H1 (cell line): ENCODE results near the gene CYSLTR1. TPM values are rescaled to one million over a fixed set of nuclear protein-coding genes. Genes with fewer than 3 reads are reported as not detected.

Experiments
- CTCF ChIA-PET: fragments of 300-600 bp; sonication (Branson Sonifier 250); formaldehyde crosslinking; loops from one replicate; lab custom pipeline; 2021; ENCODE audit not compliant: partially characterized antibody; lab: Charles Lee
- POLR2A ChIA-PET: fragments of 300-600 bp; sonication (Branson Sonifier 250); formaldehyde crosslinking; loops from one replicate; lab custom pipeline; 2021; ENCODE audit warnings: inconsistent platforms; ENCODE audit not compliant: partially characterized antibody; lab: Charles Lee
- DNase-seq, 2 experiments: peaks; one replicate each; pipeline versions ENCODE4 v3.0.0 to v3.0.0-alpha.2; 2010 to 2022; ENCODE audit warnings: low spot score in 2 of 2, low read depth in 1 of 2, mixed read lengths in 1 of 2
- FAIRE-seq: peaks from 2 replicates; lab custom pipeline; 2011; peaks lifted over from hg19 to GRCh38; lab: Jason Lieb, UNC
- H2AFZ ChIP-seq: 2 replicates; pipeline ENCODE4 v1.8.1; 2012; ENCODE audit warnings: low read length, inconsistent platforms
- H2AK5ac ChIP-seq: 2 replicates; pipeline ENCODE4 v1.6.1; 2013; ENCODE audit warnings: low read depth, low read length
- H2BK120ac ChIP-seq: replicated peaks from 2 replicates; pipeline ENCODE3; 2013; ENCODE audit warnings: low read depth, low read length, inconsistent platforms
- H2BK12ac ChIP-seq: 2 replicates; pipeline ENCODE4 v1.6.1; 2013; ENCODE audit warnings: low read depth, low read length
- H2BK15ac ChIP-seq: 2 replicates; pipeline ENCODE4 v1.6.1; 2013; ENCODE audit warnings: low read length
- H2BK20ac ChIP-seq: 2 replicates; pipeline ENCODE4 v1.6.1; 2013; ENCODE audit warnings: low read length
- H2BK5ac ChIP-seq: 2 replicates; pipeline ENCODE4 v1.6.1; 2013; ENCODE audit warnings: low read depth, low read length
- H3K14ac ChIP-seq: 2 replicates; pipeline ENCODE4 v1.6.1; 2013; ENCODE audit warnings: inconsistent platforms; ENCODE audit not compliant: insufficient read length
- H3K18ac ChIP-seq: 2 replicates; pipeline ENCODE4 v1.6.1; 2013; ENCODE audit warnings: low read length; ENCODE audit errors: extremely low read depth
- H3K23ac ChIP-seq: 2 replicates; pipeline ENCODE4 v1.6.1; 2013; ENCODE audit warnings: inconsistent platforms; ENCODE audit not compliant: insufficient read length
- H3K23me2 ChIP-seq: 2 replicates; pipeline ENCODE4 v1.6.1; 2013; ENCODE audit warnings: low read depth, low read length
- H3K27ac ChIP-seq: 2 replicates; pipeline ENCODE4 v1.6.1; 2011; ENCODE audit warnings: low read depth, low read length, inconsistent platforms
- H3K27me3 ChIP-seq, 4 experiments: replicated peaks in 1 of 4; 1 replicate in 1 of 4; 2 replicates in 3 of 4; pipeline versions ENCODE4 v1.6.1 to v1.8.1; 2011 to 2013; ENCODE audit warnings: low read length in 3 of 4, mild to moderate bottlenecking in 3 of 4, inconsistent platforms in 2 of 4, mixed read lengths in 2 of 4, moderate library complexity in 1 of 4; ENCODE audit not compliant: control insufficient read depth in 3 of 4, insufficient read depth in 3 of 4; ENCODE audit errors: extremely low read depth in 1 of 4
- H3K36me3 ChIP-seq, 4 experiments: 2 replicates each; pipeline versions ENCODE4 v1.6.1 to v1.8.1; 2011 to 2013; ENCODE audit warnings: mild to moderate bottlenecking in 4 of 4, low read length in 3 of 4, moderate library complexity in 2 of 4, control low read depth in 1 of 4, inconsistent platforms in 1 of 4; ENCODE audit not compliant: insufficient read depth in 4 of 4, control insufficient read depth in 2 of 4
- H3K4ac ChIP-seq: replicated peaks from 2 replicates; pipeline ENCODE3; 2013; ENCODE audit warnings: low read length, low read depth, mixed read lengths, inconsistent platforms; ENCODE audit not compliant: insufficient read length
- H3K4me1 ChIP-seq, 4 experiments: replicated peaks in 1 of 4; 1 replicate in 1 of 4; 2 replicates in 3 of 4; pipeline versions ENCODE4 v1.6.1 to v1.8.1; 2011 to 2013; ENCODE audit warnings: low read length in 3 of 4, inconsistent platforms in 2 of 4, mixed read lengths in 1 of 4; ENCODE audit not compliant: insufficient read depth in 4 of 4, control insufficient read depth in 3 of 4
- H3K4me2 ChIP-seq, 2 experiments: 2 replicates each; pipeline versions ENCODE4 v1.6.1 to v1.8.1; 2011 to 2013; ENCODE audit warnings: low read depth in 2 of 2, low read length in 2 of 2, control low read depth in 1 of 2, inconsistent platforms in 1 of 2, mild to moderate bottlenecking in 1 of 2; ENCODE audit not compliant: insufficient read depth in 1 of 2
- H3K4me3 ChIP-seq, 4 experiments: fragments of 200-600, 300-600 bp in 1 of 4; sonication (generic), shearing (Covaris generic), sonication (Bioruptor Twin) in 1 of 4; 2 replicates each; pipeline versions ENCODE4 v1.5.1 to v1.8.1; 2011 to 2016; ENCODE audit warnings: low read length in 4 of 4, low read depth in 3 of 4, control low read depth in 2 of 4, inconsistent platforms in 2 of 4, mild to moderate bottlenecking in 2 of 4, mixed read lengths in 1 of 4, moderate library complexity in 1 of 4; ENCODE audit not compliant: insufficient read depth in 2 of 4; ENCODE audit errors: extremely low read depth in 1 of 4
- H3K56ac ChIP-seq: replicated peaks from 2 replicates; pipeline ENCODE3; 2013; ENCODE audit warnings: low read depth, mild to moderate bottlenecking, mixed read lengths, low read length, inconsistent platforms; ENCODE audit not compliant: insufficient read length
- H3K79me1 ChIP-seq: 2 replicates; pipeline ENCODE4 v1.6.1; 2013; ENCODE audit warnings: low read depth, low read length, control low read depth
- H3K79me2 ChIP-seq, 2 experiments: 2 replicates each; pipeline versions ENCODE4 v1.6.1 to v1.8.1; 2012 to 2013; ENCODE audit warnings: low read length in 2 of 2, mild to moderate bottlenecking in 2 of 2, inconsistent platforms in 1 of 2; ENCODE audit not compliant: insufficient read depth in 2 of 2, control insufficient read depth in 1 of 2
- H3K9ac ChIP-seq, 4 experiments: replicated peaks in 1 of 4; 1 replicate in 1 of 4; 2 replicates in 3 of 4; pipeline versions ENCODE4 v1.6.1 to v1.8.1; 2011 to 2013; ENCODE audit warnings: low read depth in 3 of 4, low read length in 3 of 4, control low read depth in 2 of 4, mild to moderate bottlenecking in 2 of 4, moderate library complexity in 2 of 4, inconsistent platforms in 1 of 4; ENCODE audit errors: extremely low read depth in 1 of 4
- H3K9me3 ChIP-seq, 2 experiments: 2 replicates each; pipeline versions ENCODE4 v1.6.1 to v1.8.1; 2012 to 2013; ENCODE audit warnings: mild to moderate bottlenecking in 2 of 2, moderate library complexity in 2 of 2, control low read depth in 1 of 2, inconsistent platforms in 1 of 2, low read depth in 1 of 2, low read length in 1 of 2, mixed read lengths in 1 of 2; ENCODE audit not compliant: insufficient read depth in 2 of 2
- H4K20me1 ChIP-seq, 2 experiments: replicated peaks in 1 of 2; 2 replicates each; pipeline versions ENCODE3 to v1.8.1; 2011 to 2013; ENCODE audit warnings: inconsistent platforms in 2 of 2, low read length in 2 of 2, mild to moderate bottlenecking in 1 of 2; ENCODE audit not compliant: insufficient read depth in 2 of 2, control insufficient read depth in 1 of 2
- H4K5ac ChIP-seq: 2 replicates; pipeline ENCODE4 v1.6.1; 2013; ENCODE audit warnings: low read length, low read depth, mixed read lengths, inconsistent platforms; ENCODE audit not compliant: insufficient read length
- H4K8ac ChIP-seq: 2 replicates; pipeline ENCODE4 v1.8.0; 2013; ENCODE audit warnings: mild to moderate bottlenecking, moderate library complexity, low read length, inconsistent platforms; ENCODE audit not compliant: insufficient read depth; ENCODE audit errors: extremely low read depth
- H4K91ac ChIP-seq: replicated peaks from 2 replicates; pipeline ENCODE3; 2013; ENCODE audit warnings: low read length, mixed read lengths, inconsistent platforms; ENCODE audit not compliant: insufficient read length
- BRCA1 ChIP-seq: IDR thresholded peaks from 2 replicates; pipeline ENCODE4 v1.6.1; 2012; ENCODE audit warnings: low read depth, low read length, improper control_type of control experiment
- CTCF ChIP-seq, 3 experiments: IDR thresholded peaks; 1 replicate in 2 of 3; 2 replicates in 1 of 3; pipeline versions ENCODE4 v1.5.1 to v1.6.1; 2011; ENCODE audit warnings: low read length in 3 of 3, mild to moderate bottlenecking in 3 of 3, inconsistent platforms in 2 of 3, low read depth in 1 of 3, moderate library complexity in 1 of 3; ENCODE audit not compliant: insufficient read depth in 1 of 3; ENCODE audit errors: control extremely low read depth in 1 of 3
- RBBP5 ChIP-seq: IDR thresholded peaks from 2 replicates; pipeline ENCODE4 v1.7.1; 2012; ENCODE audit warnings: low read depth, mild to moderate bottlenecking, inconsistent platforms, low read length, moderate library complexity, borderline replicate concordance
- WGBS, 2 experiments: shearing (Covaris generic) in 1 of 2; methylation state at CpG; one replicate each; pipeline versions ENCODE4 v1.1.6 to v1.1.7; 2013 to 2015; ENCODE audit warnings: low lambda C conversion rate in 2 of 2, mixed read lengths in 2 of 2, inconsistent platforms in 1 of 2, low coverage in 1 of 2, missing lambda C conversion rate in 1 of 2; ENCODE audit not compliant: insufficient replicate concordance in 2 of 2, insufficient coverage in 1 of 2, insufficient read length in 1 of 2; ENCODE audit errors: extremely low coverage in 1 of 2, missing lambda C conversion rate in 1 of 2; 5-methylcytosine and 5-hydroxymethylcytosine counted together
- polyA plus RNA-seq, 7 experiments: library from polyadenylated mRNA; depleted of rRNA in 3 of 7; stranded (reverse) in 5 of 7; unstranded in 2 of 7; fragments of >200 nt in 5 of 7; fragments of 200-250 nt in 2 of 7; gene quantifications; 1 replicate in 5 of 7; 2 replicates in 1 of 7; 4 replicates in 1 of 7; pipeline versions ENCODE4 v1.2.1 to v1.2.3, GENCODE V29; 2011 to 2013; ENCODE audit warnings: missing spikeins in 2 of 7, mixed read lengths in 2 of 7
- total RNA-seq: library from RNA; stranded (reverse); fragmentation: NEBNext Ultra II Directional; extraction: Animal tissue kit (Norgen Biotek cat#: 25700); gene quantifications from 2 replicates; pipeline ENCODE4 v1.2.1, GENCODE V29; 2021

The CYSLTR1 gene
- total and polyA plus RNA-seq, 2 of the 8 experiments (the other 6 are each of a cell fraction or from before 2014, with no cell fraction given), result 0.09 TPM

GRCh38 chrX:78357342-78358055 is 30.1 kb upstream of the CYSLTR1 start:
- Histone ChIP-seq H3K23ac (no peak overlapping the region), H3K9ac (no peak overlapping the region), H2AK5ac (no peak overlapping the region), H4K91ac (no peak overlapping the region), H4K5ac (no peak overlapping the region), H4K8ac (no peak overlapping the region), H3K79me2 (no peaks in the 10 kb centered on the region), H3K4ac (no peak overlapping the region), H2BK5ac (no peak overlapping the region), H4K20me1 (no peaks in the 10 kb centered on the region), H2BK15ac (no peak overlapping the region), H3K4me3 (no peak overlapping the region), H3K23me2 (no peaks in the 10 kb centered on the region), H3K9me3 (no peaks in the 10 kb centered on the region), H3K4me2 (no peak overlapping the region), H3K27ac (no peak overlapping the region), H3K36me3 (no peaks in the 10 kb centered on the region), H2AFZ (no peak overlapping the region), H2BK12ac (no peak overlapping the region), H3K18ac (no peak overlapping the region), H2BK120ac (no peak overlapping the region), H3K14ac (no peak overlapping the region), H2BK20ac (no peak overlapping the region), H3K27me3 (no peaks in the 10 kb centered on the region), H3K4me1 (no peaks in the 10 kb centered on the region), H3K56ac (no peak overlapping the region), H3K79me1 (no peaks in the 10 kb centered on the region)
- DNase-seq (no peak), FAIRE-seq (no peak)
- CTCF ChIA-PET, result interaction anchor here (1.2 kb wide), 1 partner anchor 198 kb away, joined by 3 read pairs; no protein-coding TSS in a partner anchor
- WGBS, 2 experiments, result 96% methylated on average over 4 of the region's 4 CpGs; no CpG with 5 or more reads in 1 of the 2 experiments
- TF ChIP-seq RBBP5 (no peak), BRCA1 (no peak), CTCF (IDR thresholded peaks at IDR 0.05; ENCODE audit: control extremely low read depth in 1 of 3, insufficient read depth in 1 of 3, low read depth in 1 of 3, low read length in 3 of 3) (peak in 1 of 3 experiments; percentile 12; a peak in 1 of 4 replicates)
- POLR2A ChIA-PET, result no interaction called here
